Measurements from ENCODE around the gene APLF.
A peak's percentile ranks its signal among the peaks of the same experiment; 100 is the strongest.
"Not testable (repeated sequence)": the region's sequence is repeated elsewhere in the genome, so short reads cannot be mapped to it uniquely, and the experiment has no call there.

Gene APLF

GRCh38 chr2:68482296-68482820 is 15.0 kb downstream of the APLF start:
- no peak for DNase-seq

GRCh38 chr2:68483011-68483410 is 15.6 kb downstream of the APLF start:
- no peak for DNase-seq

- DNase-seq: peak; percentile 62 to 73
Measured at GRCh38 chr2:68487773-68488355, 20.5 kb downstream of the APLF start.

GRCh38 chr2:68488605-68489004 is 21.2 kb downstream of the APLF start:
- not testable (repeated sequence) for DNase-seq

- DNase-seq: no peak
Measured at GRCh38 chr2:68489282-68489681, 21.9 kb downstream of the APLF start.

- DNase-seq: no peak
Measured at GRCh38 chr2:68491582-68491981, 24.2 kb downstream of the APLF start.

GRCh38 chr2:68499133-68499532 is 31.7 kb downstream of the APLF start:
- DNase-seq: no peak

GRCh38 chr2:68500649-68501048 is 33.3 kb downstream of the APLF start:
- no peak for DNase-seq

- DNase-seq: no peak
Measured at GRCh38 chr2:68501768-68502167, 34.4 kb downstream of the APLF start.

- DNase-seq: no peak
Measured at GRCh38 chr2:68505603-68506159, 38.3 kb downstream of the APLF start.

- peak in 1 of 2 experiments; percentile 10 for DNase-seq
Measured at GRCh38 chr2:68506170-68506569, 38.8 kb downstream of the APLF start.

GRCh38 chr2:68512326-68512725 is 44.9 kb downstream of the APLF start:
- no peak for DNase-seq

- peak in 1 of 2 experiments; percentile 8 for DNase-seq
Measured at GRCh38 chr2:68512966-68513365, 45.6 kb downstream of the APLF start.

GRCh38 chr2:68514316-68514929 is 47.0 kb downstream of the APLF start:
- no peak for DNase-seq

GRCh38 chr2:68516051-68516955 is 48.9 kb downstream of the APLF start:
- peak; percentile 16 to 41 for DNase-seq

GRCh38 chr2:68519236-68519635 is 51.9 kb downstream of the APLF start:
- peak; percentile 11 to 30 for DNase-seq

GRCh38 chr2:68521037-68521436 is 53.7 kb downstream of the APLF start:
- no peak for DNase-seq

GRCh38 chr2:68526943-68527342 is 59.6 kb downstream of the APLF start:
- not testable (repeated sequence) for DNase-seq

- DNase-seq: not testable (repeated sequence)
Measured at GRCh38 chr2:68527343-68528081, 60.1 kb downstream of the APLF start.

GRCh38 chr2:68529156-68529555 is 61.8 kb downstream of the APLF start:
- not testable (repeated sequence) for DNase-seq

GRCh38 chr2:68529651-68530050 is 62.3 kb downstream of the APLF start:
- DNase-seq: not testable (repeated sequence)

GRCh38 chr2:68536000-68536399 is 68.6 kb downstream of the APLF start:
- peak; percentile 11 to 42 for DNase-seq
